ENCODE measurements around the gene UBR3. TPM values are rescaled to one million over a fixed set of nuclear protein-coding genes. Genes with fewer than 3 reads are reported as not detected.

UBR3 gene
- total RNA-seq, 1 experiment from 2014 or later, result 21.9 TPM

DNA sequence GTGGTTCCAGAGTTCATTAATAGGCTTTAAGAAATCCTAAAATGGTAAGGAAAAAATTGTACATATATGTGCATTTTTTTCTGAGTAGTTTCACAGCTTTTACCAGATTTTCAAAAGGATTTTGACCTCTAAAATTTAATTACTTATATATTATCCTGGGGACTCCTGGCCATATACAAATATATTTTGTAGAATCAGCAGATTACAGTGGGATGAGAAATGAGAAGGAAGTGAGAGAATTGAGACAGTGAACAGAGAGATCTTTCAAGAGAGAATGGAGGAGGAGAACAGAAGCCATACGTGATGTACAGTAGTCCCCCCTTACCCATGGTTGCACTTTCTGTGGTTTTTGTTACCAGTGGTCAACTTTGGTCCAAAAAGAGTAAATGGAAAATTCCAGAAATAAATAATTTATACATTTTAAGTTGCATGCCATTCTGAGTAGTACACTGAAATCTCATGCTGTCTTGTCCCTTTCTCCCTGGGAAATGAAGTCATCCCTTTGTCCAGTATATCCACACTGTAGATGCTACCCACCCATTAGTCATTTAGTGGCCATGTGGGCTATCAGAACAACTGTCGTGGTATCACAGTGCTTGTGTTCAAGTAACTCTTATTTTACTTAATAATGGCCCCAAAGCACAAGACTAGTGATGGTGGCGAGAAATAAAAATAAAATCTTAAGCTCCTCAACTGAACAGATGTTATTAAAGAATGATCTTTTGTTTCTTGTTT lies 220.2 kb downstream of the UBR3 start:
- no peak overlapping the region for H4K91ac ChIP-seq (ENCODE audit: insufficient read length, low read depth, low read length)
- no peak overlapping the region for H3K27ac ChIP-seq (ENCODE audit: insufficient read length, low read depth, low read length)
- Mint-ChIP-seq H3K4me3 (no peak overlapping the region), H3K9me3 (no peaks in the 10 kb centered on the region), H3K4me1 (peaks cover 7 to 11% of the 10 kb centered on the region in 2 experiments; a peak in 3 of 4 replicates), H3K27me3 (ENCODE audit: low read depth) (no peaks in the 10 kb centered on the region), H3K36me3 (ENCODE audit: insufficient read depth in 1 of 3, low read depth in 3 of 3) (peaks cover 0 to 2% (median 0%) of the 10 kb centered on the region in 3 experiments; a peak in 4 of 7 replicates), H3K27ac (no peak overlapping the region)
- H4K20me1 ChIP-seq (ENCODE audit: control insufficient read depth, insufficient read depth, insufficient read length), result no peaks in the 10 kb centered on the region
- H3K4me2 ChIP-seq (ENCODE audit: insufficient read depth, insufficient read length, low read length), result no peak overlapping the region
- no peak overlapping the region for H3K56ac ChIP-seq (ENCODE audit: insufficient read length, low read depth, low read length)
- no peaks in the 10 kb centered on the region for H3K27me3 ChIP-seq (ENCODE audit: insufficient read depth, low read length)
- H4K5ac ChIP-seq (ENCODE audit: insufficient read length, low read depth, low read length), result no peak overlapping the region
- H3K14ac ChIP-seq (ENCODE audit: insufficient read depth, low read length), result no peak overlapping the region
- H2BK12ac ChIP-seq (ENCODE audit: insufficient read length, low read depth, low read length), result no peak overlapping the region
- H4K8ac ChIP-seq (replicated peaks; ENCODE audit: insufficient read length, low read depth, low read length), result no peak overlapping the region
- H3K23me2 ChIP-seq (ENCODE audit: insufficient read length, low read depth, low read length, poor library complexity, severe bottlenecking), result no peaks in the 10 kb centered on the region
- H2AFZ ChIP-seq (ENCODE audit: low read length), result no peak overlapping the region
- H2BK5ac ChIP-seq (ENCODE audit: insufficient read length, low read length), result no peak overlapping the region
- H3K9me3 ChIP-seq (ENCODE audit: control insufficient read depth, low read depth, low read length), result no peaks in the 10 kb centered on the region
- no peaks in the 10 kb centered on the region for H3K4me1 ChIP-seq (ENCODE audit: insufficient read depth, low read length)
- no peaks in the 10 kb centered on the region for H3K79me2 ChIP-seq (ENCODE audit: insufficient read depth, low read length)
- no peak overlapping the region for H3T11ph ChIP-seq (ENCODE audit: low read length)
- TF ChIP-seq, protein P1, sequence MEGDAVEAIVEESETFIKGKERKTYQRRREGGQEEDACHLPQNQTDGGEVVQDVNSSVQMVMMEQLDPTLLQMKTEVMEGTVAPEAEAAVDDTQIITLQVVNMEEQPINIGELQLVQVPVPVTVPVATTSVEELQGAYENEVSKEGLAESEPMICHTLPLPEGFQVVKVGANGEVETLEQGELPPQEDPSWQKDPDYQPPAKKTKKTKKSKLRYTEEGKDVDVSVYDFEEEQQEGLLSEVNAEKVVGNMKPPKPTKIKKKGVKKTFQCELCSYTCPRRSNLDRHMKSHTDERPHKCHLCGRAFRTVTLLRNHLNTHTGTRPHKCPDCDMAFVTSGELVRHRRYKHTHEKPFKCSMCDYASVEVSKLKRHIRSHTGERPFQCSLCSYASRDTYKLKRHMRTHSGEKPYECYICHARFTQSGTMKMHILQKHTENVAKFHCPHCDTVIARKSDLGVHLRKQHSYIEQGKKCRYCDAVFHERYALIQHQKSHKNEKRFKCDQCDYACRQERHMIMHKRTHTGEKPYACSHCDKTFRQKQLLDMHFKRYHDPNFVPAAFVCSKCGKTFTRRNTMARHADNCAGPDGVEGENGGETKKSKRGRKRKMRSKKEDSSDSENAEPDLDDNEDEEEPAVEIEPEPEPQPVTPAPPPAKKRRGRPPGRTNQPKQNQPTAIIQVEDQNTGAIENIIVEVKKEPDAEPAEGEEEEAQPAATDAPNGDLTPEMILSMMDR (conservative IDR thresholded peaks at IDR 0.05), result no peak
- H3K4ac ChIP-seq (ENCODE audit: low read depth, low read length), result no peak overlapping the region
- no peak overlapping the region for H3K23ac ChIP-seq (ENCODE audit: insufficient read length, low read depth, low read length)
- H3K9ac ChIP-seq (ENCODE audit: extremely low read depth, insufficient read length, low read length), result no peak overlapping the region
- H3K79me1 ChIP-seq (ENCODE audit: insufficient read depth, low read depth, low read length, poor library complexity, severe bottlenecking), result no peaks in the 10 kb centered on the region
- WGBS (ENCODE audit: extremely low coverage, insufficient read length, low lambda C conversion rate), result no CpG with 5 or more reads among the region's 3 CpGs
- no peak overlapping the region for H3K18ac ChIP-seq (ENCODE audit: insufficient read length, low read depth, low read length)
- H2BK20ac ChIP-seq (ENCODE audit: low read depth, low read length, poor library complexity, severe bottlenecking), result no peak overlapping the region
- H2BK120ac ChIP-seq (ENCODE audit: low read depth, low read length, poor library complexity, severe bottlenecking), result no peak overlapping the region
- H2AK5ac ChIP-seq (ENCODE audit: insufficient read length, low read length), result no peak overlapping the region
- no peak for DNase-seq
- no peak overlapping the region for H2BK15ac ChIP-seq (ENCODE audit: low read depth, low read length)

All from H9 (cell line).